Inflammatory macrophage treated with lipopolysaccharide for 1 hour (primary cell): ENCODE results near the gene ACTA2.
"Not testable (repeated sequence)": the region's sequence is repeated elsewhere in the genome, so short reads cannot be mapped to it uniquely, and the experiment has no call there.

Source experiments
- DNase-seq, 2 donors: peaks; one replicate each; pipeline ENCODE4 v3.0.0-alpha.2; 2020 to 2022

Gene ACTA2

GRCh38 chr10:88949051-88949450 is 3.5 kb downstream of the ACTA2 start:
- no peak for DNase-seq

DNA sequence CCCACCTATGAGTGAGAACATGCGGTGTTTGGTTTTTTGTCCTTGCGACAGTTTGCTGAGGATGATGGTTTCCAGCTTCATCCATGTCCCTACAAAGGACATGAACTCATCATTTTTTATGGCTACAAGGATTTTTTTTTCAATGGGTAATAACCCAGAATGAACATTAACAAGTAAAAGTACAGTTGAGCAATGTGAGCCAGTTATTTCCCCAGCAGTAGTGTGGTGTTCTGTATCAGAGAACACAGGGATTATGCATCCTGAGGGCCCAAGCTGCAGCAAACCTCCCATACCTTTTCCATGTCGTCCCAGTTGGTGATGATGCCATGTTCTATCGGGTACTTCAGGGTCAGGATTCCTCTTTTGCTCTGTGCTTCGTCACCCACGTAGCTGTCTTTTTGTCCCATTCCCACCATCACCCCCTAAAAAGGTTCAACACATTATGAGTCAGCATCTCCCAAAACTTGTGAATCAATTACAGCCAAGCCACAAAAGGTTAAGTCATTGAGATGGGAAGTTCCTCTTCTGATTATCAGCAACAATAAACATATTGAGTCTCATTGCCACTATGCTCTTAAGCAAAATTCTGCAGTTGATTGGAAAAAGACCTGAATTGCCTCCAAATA is 5.5 kb downstream of the ACTA2 start:
- no peak for DNase-seq

GRCh38 chr10:88946200-88946599 is 6.4 kb downstream of the ACTA2 start:
- no peak for DNase-seq

DNA sequence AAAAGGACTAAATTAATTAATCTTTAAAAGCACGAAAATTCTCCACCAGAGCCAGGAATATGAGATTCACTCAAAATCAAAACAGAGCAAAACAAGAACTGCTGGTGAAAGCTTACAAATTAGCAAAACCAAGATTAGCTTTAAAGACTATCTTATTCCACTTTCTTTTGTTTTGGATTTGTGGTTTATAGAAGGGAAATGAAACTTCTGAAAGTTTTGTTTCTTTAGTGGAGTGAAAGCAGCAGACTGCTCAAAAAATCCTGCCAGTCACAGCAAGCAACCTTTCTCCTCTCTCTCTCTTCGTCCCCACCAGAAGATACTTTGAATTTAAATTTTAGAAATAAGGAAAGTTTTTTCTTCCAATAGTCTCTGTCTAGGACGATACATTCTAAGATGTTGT is 7.8 kb downstream of the ACTA2 start:
- DNase-seq: peak in 1 of 2 donors; percentile 32

- no peak for DNase-seq
These were observed 8.8 kb downstream of the ACTA2 start for GRCh38 chr10:88943778-88944177.

DNA sequence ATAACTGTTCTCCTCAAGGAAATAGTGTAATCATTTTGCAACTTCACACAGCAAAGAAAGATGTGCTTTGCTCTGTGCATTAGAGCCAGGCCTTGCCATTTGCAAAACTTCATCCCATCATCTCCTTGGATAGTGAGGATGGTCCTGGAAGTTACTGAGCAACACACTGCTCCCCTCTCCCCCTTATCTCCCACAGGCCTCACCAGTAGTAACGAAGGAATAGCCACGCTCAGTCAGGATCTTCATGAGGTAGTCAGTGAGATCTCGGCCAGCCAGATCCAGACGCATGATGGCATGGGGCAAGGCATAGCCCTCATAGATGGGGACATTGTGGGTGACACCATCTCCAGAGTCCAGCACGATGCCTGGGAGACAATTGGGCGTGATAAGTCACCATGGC is 11.5 kb downstream of the ACTA2 start:
- DNase-seq: no peak

- no peak for DNase-seq
These were observed 13.6 kb downstream of the ACTA2 start for GRCh38 chr10:88938938-88939337.

DNA sequence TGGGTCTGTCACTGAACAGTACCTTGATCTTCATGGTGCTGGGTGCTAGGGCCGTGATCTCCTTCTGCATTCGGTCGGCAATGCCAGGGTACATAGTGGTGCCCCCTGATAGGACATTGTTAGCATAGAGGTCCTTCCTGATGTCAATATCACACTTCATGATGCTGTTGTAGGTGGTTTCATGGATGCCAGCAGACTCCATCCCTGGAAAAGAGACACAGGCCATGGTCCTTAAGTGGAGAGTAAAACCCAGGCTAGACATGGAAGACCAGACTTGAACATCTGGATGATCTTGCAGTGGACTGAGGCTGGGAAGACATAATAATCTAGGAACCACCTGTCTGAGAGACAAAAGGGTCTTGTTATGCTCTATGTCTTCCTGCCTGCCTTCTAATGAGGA is 14.5 kb downstream of the ACTA2 start:
- no peak for DNase-seq

DNA sequence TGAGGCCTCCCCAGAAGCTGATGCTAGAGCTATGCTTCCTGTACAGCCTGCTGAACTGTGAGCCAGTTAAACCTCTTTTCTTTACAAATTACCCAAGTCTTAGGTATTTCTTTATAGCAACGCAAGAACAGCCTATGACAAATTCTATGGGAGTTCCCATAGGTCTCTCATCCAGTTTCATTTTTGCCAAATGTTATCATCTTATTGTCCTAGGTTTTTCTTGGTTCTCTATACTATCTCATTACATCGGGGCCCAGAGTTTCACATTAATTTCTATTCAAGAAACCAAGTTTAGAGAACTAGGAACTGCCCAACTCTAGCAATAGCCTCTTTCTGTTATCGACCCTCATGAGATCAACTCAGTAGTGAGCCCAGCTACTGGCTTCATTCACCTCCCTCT is 15.9 kb downstream of the ACTA2 start:
- no peak for DNase-seq

DNA sequence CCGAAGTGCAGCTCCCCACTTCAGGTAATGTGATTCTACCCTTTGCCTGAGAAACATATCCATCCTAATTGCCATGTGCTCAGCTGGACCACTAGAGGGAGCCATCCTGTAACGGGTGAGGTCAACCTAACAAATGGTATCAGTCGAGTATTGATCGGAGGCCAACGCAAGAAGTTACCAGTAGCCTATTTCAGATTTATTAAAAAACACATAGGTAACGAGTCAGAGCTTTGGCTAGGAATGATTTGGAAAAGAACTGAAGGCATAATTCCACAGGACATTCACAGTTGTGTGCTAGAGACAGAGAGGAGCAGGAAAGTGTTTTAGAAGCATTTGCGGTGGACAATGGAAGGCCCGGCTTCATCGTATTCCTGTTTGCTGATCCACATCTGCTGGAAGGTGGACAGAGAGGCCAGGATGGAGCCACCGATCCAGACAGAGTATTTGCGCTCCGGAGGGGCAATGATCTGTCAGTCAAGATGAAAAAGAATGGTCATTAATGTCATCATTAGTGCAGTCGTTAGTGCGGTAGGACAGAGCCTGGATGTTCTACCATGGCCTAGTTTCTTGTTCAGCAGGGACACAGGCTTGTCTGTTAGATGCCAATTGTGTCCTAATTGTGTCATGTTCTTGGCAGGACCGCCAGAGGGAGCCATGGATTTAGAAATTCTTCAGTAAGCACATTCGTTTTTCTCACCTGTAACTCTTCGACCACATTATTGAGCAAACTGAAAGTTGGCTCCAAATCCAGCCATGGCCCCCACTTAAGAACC is 17.5 kb downstream of the ACTA2 start:
- peak; percentile 45 to 75 for DNase-seq

DNA sequence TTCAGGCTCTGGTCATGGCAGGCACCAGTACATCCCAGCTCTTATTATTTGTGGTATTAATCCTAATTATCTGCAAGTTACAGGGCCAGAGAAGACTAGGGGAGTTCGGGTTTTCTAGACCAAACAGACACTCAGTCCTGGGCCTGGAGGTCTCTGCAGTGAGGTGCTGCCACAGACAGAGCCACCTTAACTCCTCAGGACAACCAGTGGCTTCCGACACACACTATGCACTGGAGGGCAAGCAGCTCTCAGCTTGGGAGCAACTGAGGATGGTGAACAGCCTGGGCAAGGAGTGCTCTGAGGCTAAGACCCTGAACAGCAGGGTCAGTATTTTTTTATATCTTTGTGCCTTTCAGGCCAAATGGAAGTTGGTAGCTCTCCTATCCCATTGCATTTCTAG is 19.0 kb downstream of the ACTA2 start:
- DNase-seq: no peak

GRCh38 chr10:88932539-88933256 is 19.9 kb downstream of the ACTA2 start:
- peak; percentile 65 to 76 for DNase-seq

DNA sequence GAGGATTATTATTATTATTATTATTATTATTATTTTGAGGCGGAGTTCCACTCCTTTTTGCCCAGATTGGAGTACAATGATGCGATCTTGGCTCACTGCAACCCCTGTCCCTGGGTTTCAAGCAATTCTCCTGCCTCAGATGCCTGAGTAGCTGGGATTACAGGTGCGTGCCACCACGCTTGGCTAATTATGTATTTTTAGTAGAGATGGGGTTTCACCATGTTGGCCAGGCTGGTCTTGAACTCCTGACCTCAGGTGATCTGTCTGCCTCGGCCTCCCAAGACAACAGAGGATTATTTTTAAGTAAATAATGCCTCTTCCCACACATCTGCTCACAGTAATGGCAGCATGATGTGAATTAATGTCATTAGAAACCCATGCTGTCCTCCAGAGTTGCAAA is 20.5 kb downstream of the ACTA2 start:
- DNase-seq: not testable (repeated sequence)

DNA sequence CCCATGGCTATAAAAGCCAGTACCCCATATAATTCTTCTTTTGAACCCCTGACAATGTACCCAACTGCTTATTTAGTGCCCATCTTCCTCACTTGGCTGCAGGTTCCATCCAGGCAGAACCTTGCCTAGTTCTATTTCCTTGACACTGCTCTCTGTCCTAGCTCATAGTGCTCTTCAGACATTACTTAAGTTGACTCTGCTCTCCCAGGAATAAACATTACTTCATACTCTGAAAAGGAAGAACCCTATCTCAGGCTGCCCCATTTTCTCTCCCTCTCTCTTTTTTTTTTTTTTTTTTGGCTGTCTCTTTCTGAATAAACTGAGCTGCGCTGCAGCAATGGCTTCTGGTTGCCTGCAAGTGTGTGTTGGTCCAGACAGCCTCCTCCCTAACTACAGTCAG is 21.0 kb downstream of the ACTA2 start:
- no peak for DNase-seq

DNA sequence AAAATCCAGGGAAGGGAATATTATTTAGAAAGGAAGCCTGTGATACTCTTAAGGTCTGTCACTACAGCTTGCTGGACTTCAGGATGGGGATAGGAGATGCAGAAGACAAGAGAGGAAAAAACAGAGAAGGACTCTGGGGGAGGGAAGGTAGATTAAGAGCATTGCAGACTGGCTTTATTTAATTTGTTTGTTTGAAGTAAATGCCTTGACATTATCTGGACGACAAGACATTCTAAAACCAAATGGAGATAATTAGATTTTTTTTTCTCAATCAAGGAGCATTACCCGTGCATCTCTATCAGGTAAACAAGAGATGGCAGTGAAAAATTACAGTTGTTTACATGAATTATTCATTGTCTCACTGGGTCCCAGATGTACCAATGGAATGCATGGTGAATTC is 24.3 kb downstream of the ACTA2 start:
- DNase-seq: no peak

DNA sequence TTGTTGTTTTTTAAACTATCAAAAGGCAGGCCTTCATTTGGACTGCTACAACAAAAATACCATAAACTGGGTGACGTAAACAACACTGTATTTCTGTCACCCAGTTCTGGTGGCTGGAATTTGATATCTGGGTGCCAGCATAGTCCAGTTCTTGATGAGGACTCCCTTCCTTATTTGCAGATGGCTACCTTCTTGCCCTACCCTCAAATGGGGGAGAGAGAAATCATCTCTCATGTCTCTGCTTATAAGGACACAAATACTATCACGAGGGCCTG is 25.2 kb downstream of the ACTA2 start:
- no peak for DNase-seq

DNA sequence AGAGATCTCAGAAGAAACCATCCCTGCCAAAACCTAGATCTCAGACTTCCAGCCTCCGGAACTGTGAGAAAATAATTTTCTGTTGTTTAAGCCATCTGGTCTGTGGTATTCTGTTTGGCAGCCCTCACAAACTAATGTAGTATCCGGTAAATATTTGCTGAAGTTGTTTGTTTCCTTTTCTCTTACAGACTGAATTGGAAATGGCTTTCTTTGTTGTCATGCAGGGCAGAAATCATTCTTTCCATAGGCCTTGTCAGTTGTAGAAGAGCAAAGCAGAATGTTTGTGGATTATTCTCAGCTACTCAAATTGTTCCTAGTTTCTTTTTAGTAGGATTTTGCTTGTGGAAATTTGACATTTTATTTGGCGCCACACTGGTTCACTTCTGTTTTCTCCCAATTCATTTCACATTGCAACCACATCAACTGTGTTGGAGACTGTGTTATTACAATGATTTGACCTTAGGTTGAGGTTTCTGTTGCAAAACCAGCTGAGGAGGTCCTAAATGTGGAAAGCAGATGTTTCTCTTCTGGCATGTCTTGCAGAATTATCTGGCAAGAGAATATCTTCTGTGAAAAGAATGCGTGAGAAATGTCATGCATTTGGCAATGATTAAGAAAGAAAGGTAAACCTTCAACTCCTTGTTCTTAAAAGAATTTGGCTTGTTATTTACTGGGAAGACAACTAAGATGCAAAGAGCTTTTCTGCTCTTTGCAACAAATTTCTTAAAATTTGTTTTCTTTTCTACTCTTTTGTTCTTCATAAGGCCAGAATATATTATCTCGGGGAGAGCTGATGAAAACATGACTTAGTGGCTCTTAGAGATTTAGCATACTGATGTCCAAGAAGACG is 25.8 kb downstream of the ACTA2 start:
- peak; percentile 22 to 45 for DNase-seq

GRCh38 chr10:88923520-88923919 is 29.1 kb downstream of the ACTA2 start:
- DNase-seq: no peak

DNA sequence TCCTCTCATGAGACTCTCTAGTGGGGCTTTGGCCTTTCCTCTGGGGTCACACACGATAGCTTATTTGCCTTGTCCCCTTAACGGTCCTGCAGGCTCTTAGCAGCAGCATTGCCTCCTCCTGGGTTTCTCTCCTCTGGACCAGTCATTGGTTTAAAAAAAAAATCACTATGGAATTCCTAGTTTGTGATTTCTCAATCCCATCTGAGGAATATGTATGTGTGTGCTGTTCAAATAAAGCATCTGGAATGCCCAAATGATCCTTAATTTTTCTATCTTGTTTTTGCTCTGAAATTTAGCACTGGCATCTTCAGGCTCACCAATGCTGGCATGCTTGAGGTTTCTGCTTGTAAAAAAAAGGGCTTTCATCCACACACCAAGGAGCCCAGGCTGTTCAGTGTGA is 30.5 kb downstream of the ACTA2 start:
- no peak for DNase-seq

DNA sequence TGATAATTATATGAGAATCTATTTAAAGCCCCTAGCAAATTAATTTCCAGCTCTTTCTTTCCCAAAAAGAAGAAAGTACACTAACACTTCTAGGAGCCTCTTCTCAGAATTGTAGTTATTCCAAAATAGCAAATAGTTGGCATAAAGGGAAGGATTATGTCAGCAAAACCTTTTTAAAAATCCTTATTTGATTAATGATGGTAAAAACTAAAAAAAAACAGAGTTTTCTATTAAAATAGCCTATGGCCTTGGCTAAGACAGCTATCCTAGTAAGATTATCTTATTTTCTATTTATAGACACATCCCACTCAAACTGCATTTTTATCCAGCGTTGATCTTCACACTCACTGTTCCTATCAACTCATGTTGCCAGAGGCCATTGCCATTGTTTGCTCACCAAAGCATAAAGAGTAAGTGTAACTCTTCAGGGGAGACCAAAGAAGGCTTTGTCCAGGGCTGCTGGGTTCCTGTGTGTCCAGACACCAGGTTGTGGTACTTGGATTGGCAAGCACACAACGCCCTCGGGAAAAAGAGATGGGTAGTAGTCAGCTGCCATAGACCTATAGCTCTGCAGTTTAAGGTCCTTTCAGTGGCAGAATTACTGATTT is 31.5 kb downstream of the ACTA2 start:
- no peak for DNase-seq

DNA sequence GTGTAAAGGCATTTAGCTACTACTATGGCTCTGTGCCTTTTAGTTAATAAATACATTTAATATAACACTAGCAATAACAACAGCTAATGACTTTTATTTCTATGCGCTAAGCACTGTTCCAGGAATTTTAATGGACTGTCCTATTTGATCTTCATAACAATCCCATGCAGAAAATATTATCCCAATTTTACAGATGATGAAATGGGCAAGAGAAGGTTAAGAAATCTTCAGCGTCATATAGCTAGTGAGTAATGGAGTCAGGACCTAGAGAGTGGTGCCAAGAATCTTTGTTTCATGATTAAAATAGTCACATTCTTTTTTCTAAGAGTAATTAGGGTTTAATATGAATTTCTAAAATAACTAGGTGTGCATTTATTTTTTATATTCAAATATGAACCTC is 32.4 kb downstream of the ACTA2 start:
- DNase-seq: no peak

GRCh38 chr10:88919041-88919440 is 33.5 kb downstream of the ACTA2 start:
- no peak for DNase-seq
